SK-N-SH (cell line): Measurements from ENCODE around the gene ZCCHC3. TPM values are rescaled to one million over a fixed set of nuclear protein-coding genes. Genes with fewer than 3 reads are reported as not detected.

Source experiments
- CTCF ChIA-PET: fragments of 300-600, 350-600 bp; formaldehyde crosslinking; extraction: SDS; loops from one replicate; lab custom pipeline; 2021; lab: Yijun Ruan, JAX
- POLR2A ChIA-PET: fragments of 350-600 bp; sonication (Branson Sonifier 250); formaldehyde crosslinking; extraction: SDS; loops from one replicate; lab custom pipeline; 2020; ENCODE audit warnings: antibody characterized with exemption, inconsistent platforms; lab: Yijun Ruan, JAX
- DNase-seq: peaks from one replicate; pipeline ENCODE4 v3.0.0; 2012
- H2AFZ ChIP-seq: fragments of 200-600 bp; sonication (generic); 2 replicates; pipeline ENCODE4 v1.8.1; 2016; ENCODE audit warnings: antibody characterized with exemption, mild to moderate bottlenecking, low read depth
- H3F3A ChIP-seq: fragments of 200-600 bp; sonication (generic); replicated peaks from 2 replicates; pipeline ENCODE3; 2016; ENCODE audit warnings: antibody characterized with exemption, mild to moderate bottlenecking; ENCODE audit not compliant: insufficient read depth
- H3K27ac ChIP-seq, 2 experiments: fragments of 200-500 bp in 1 of 2; fragments of 200-600 bp in 1 of 2; sonication (Bioruptor generic) in 1 of 2; sonication (generic), shearing (Covaris generic) in 1 of 2; 2 replicates each; pipeline versions ENCODE4 v1.5.1 to v1.6.1; 2014 to 2016; ENCODE audit warnings: low read depth in 2 of 2, inconsistent platforms in 1 of 2, low read length in 1 of 2, mild to moderate bottlenecking in 1 of 2, mixed read lengths in 1 of 2
- H3K27me3 ChIP-seq: fragments of 200-600 bp; sonication (generic), shearing (Covaris generic); 2 replicates; pipeline ENCODE4 v1.6.1; 2016; ENCODE audit warnings: mixed run types; ENCODE audit not compliant: insufficient read depth
- H3K36me3 ChIP-seq, 2 experiments: fragments of 200-500 bp in 1 of 2; fragments of 200-600 bp in 1 of 2; sonication (Bioruptor generic) in 1 of 2; sonication (generic) in 1 of 2; replicated peaks in 1 of 2; 2 replicates each; pipeline versions ENCODE3 to v1.5.1; 2014 to 2016; ENCODE audit warnings: low read length in 1 of 2, mild to moderate bottlenecking in 1 of 2; ENCODE audit not compliant: insufficient read depth in 2 of 2, control insufficient read depth in 1 of 2
- H3K4me1 ChIP-seq, 2 experiments: fragments of 200-500 bp in 1 of 2; fragments of 200-600 bp in 1 of 2; sonication (Bioruptor generic) in 1 of 2; sonication (generic), shearing (Covaris generic) in 1 of 2; 2 replicates each; pipeline versions ENCODE4 v1.5.1 to v1.6.1; 2014 to 2016; ENCODE audit warnings: low read depth in 1 of 2, low read length in 1 of 2, mixed run types in 1 of 2; ENCODE audit not compliant: insufficient read depth in 2 of 2, control insufficient read depth in 1 of 2
- H3K4me2 ChIP-seq: fragments of 200-600 bp; sonication (generic), shearing (Covaris generic); 2 replicates; pipeline ENCODE4 v1.6.1; 2017; ENCODE audit warnings: mixed run types
- H3K4me3 ChIP-seq, 2 experiments: fragments of 200-500 bp in 1 of 2; fragments of 200-600 bp in 1 of 2; sonication (Bioruptor generic) in 1 of 2; sonication (generic), shearing (Covaris generic) in 1 of 2; 2 replicates each; pipeline versions ENCODE4 v1.5.1 to v1.8.1; 2014 to 2016; ENCODE audit warnings: low read depth in 2 of 2, inconsistent platforms in 1 of 2, low read length in 1 of 2, mild to moderate bottlenecking in 1 of 2, mixed read lengths in 1 of 2, moderate library complexity in 1 of 2
- H3K79me2 ChIP-seq: fragments of 200-600 bp; sonication (generic); 2 replicates; pipeline ENCODE4 v1.8.1; 2017; ENCODE audit warnings: mild to moderate bottlenecking; ENCODE audit not compliant: insufficient read depth
- H3K9ac ChIP-seq: fragments of 200-600 bp; sonication (generic); 2 replicates; pipeline ENCODE4 v1.6.1; 2017; ENCODE audit warnings: mixed run types
- H3K9me2 ChIP-seq: fragments of 200-600 bp; sonication (generic); 2 replicates; pipeline ENCODE4 v1.6.1; 2017; ENCODE audit warnings: mixed run types
- H3K9me3 ChIP-seq: fragments of 200-600 bp; sonication (generic); 2 replicates; pipeline ENCODE4 v1.6.1; 2017; ENCODE audit warnings: mixed run types, mild to moderate bottlenecking, moderate library complexity
- H4K20me1 ChIP-seq: fragments of 200-600 bp; sonication (generic); 2 replicates; pipeline ENCODE4 v1.6.1; 2017; ENCODE audit warnings: mild to moderate bottlenecking, mixed run types; ENCODE audit not compliant: insufficient read depth
- CHD2 ChIP-seq: fragments of 150-350 bp; IDR thresholded peaks from 2 replicates; pipeline ENCODE4 v1.6.1; 2018; ENCODE audit warnings: low read length; ENCODE audit not compliant: partially characterized antibody
- CTCF ChIP-seq: fragments of 200-600 bp; sonication (generic); IDR thresholded peaks from 2 replicates; pipeline ENCODE4 v1.6.1; 2017; ENCODE audit warnings: antibody characterized with exemption, mild to moderate bottlenecking, moderate library complexity
- ELF1 ChIP-seq: IDR thresholded peaks from 2 replicates; pipeline ENCODE4 v1.4.0; 2012
- EZH2phosphoT487 ChIP-seq: fragments of 200-600 bp; sonication (generic); IDR thresholded peaks from 2 replicates; pipeline ENCODE4 v1.6.1; 2017; ENCODE audit warnings: low read depth, mixed run types, mild to moderate bottlenecking, antibody characterized with exemption, moderate library complexity, borderline replicate concordance
- FOSL2 ChIP-seq: IDR thresholded peaks from 2 replicates; pipeline ENCODE4 v1.4.0; 2012; ENCODE audit warnings: low read depth, mild to moderate bottlenecking, moderate library complexity, borderline replicate concordance
- FOXM1 ChIP-seq: IDR thresholded peaks from 2 replicates; pipeline ENCODE4 v1.4.0; 2012; ENCODE audit warnings: low read depth, mild to moderate bottlenecking
- GATA2 ChIP-seq: sonication (generic); formaldehyde crosslinking; IDR thresholded peaks from 2 replicates; pipeline ENCODE4 v1.5.0; 2020; ENCODE audit warnings: mild to moderate bottlenecking, missing genetic modification reagents
- MEF2A ChIP-seq: IDR thresholded peaks from 2 replicates; pipeline ENCODE4 v1.4.0; 2012; ENCODE audit warnings: low read depth, borderline replicate concordance
- NFIC ChIP-seq: IDR thresholded peaks from 2 replicates; pipeline ENCODE4 v1.4.0; 2012; ENCODE audit warnings: borderline replicate concordance
- NRF1 ChIP-seq: IDR thresholded peaks from 2 replicates; pipeline ENCODE4 v1.6.1; 2012; ENCODE audit warnings: low read depth, mild to moderate bottlenecking, low read length
- RAD21 ChIP-seq: IDR thresholded peaks from 2 replicates; pipeline ENCODE4 v1.6.1; 2012; ENCODE audit warnings: mild to moderate bottlenecking, low read length
- RCOR1 ChIP-seq: fragments of 150-350 bp; IDR thresholded peaks from 2 replicates; pipeline ENCODE4 v1.6.1; 2017; ENCODE audit warnings: antibody characterized with exemption, low read length
- RXRA ChIP-seq: IDR thresholded peaks from 2 replicates; pipeline ENCODE4 v1.4.0; 2012; ENCODE audit warnings: low read depth, mild to moderate bottlenecking, borderline replicate concordance
- SIN3A ChIP-seq: IDR thresholded peaks from 2 replicates; pipeline ENCODE4 v1.6.1; 2012; ENCODE audit warnings: low read depth, mild to moderate bottlenecking, low read length, moderate library complexity, borderline replicate concordance
- TEAD4 ChIP-seq: IDR thresholded peaks from 2 replicates; pipeline ENCODE4 v1.4.0; 2012; ENCODE audit warnings: mild to moderate bottlenecking, borderline replicate concordance; ENCODE audit not compliant: insufficient read depth
- YY1 ChIP-seq: IDR thresholded peaks from 2 replicates; pipeline ENCODE4 v1.4.0; 2012; ENCODE audit warnings: low read depth, mild to moderate bottlenecking
- WGBS: methylation state at CpG from one replicate; pipeline ENCODE4 v1.1.6; 2017; ENCODE audit warnings: low lambda C conversion rate; 5-methylcytosine and 5-hydroxymethylcytosine counted together
- polyA plus RNA-seq, 3 experiments: library from polyadenylated mRNA; depleted of rRNA; stranded (reverse); fragments of >200 nt; gene quantifications; 2 replicates each; pipeline ENCODE4 v1.2.3, GENCODE V29; 2012
- TF ChIP-seq, protein P1 (sequence below): fragments of 150-350 bp; IDR thresholded peaks from 2 replicates; pipeline ENCODE4 v1.6.1; 2017; ENCODE audit warnings: antibody characterized with exemption, low read length, low read depth, borderline replicate concordance
- TF ChIP-seq, protein P2 (sequence below): IDR thresholded peaks from 2 replicates; pipeline ENCODE4 v1.4.0; 2012; ENCODE audit warnings: low read depth, borderline replicate concordance
- TF ChIP-seq, protein P3 (sequence below): fragments of 150-350 bp; IDR thresholded peaks from 2 replicates; pipeline ENCODE4 v1.6.1; 2016; ENCODE audit warnings: mild to moderate bottlenecking, low read depth, low read length

ZCCHC3 gene
- polyA plus RNA-seq, 1 of the 3 experiments (the other 2 are of a cell fraction): 9.5 TPM

- H3F3A ChIP-seq: no peaks in the 10 kb centered on the region
- no peak for TF ChIP-seq CTCF
- TF ChIP-seq RXRA: no peak
- TF ChIP-seq SIN3A: no peak
- TF ChIP-seq TEAD4: no peak
- no peak for TF ChIP-seq FOSL2
- no peak for TF ChIP-seq ELF1
- no peak for TF ChIP-seq FOXM1
- TF ChIP-seq, protein P1, sequence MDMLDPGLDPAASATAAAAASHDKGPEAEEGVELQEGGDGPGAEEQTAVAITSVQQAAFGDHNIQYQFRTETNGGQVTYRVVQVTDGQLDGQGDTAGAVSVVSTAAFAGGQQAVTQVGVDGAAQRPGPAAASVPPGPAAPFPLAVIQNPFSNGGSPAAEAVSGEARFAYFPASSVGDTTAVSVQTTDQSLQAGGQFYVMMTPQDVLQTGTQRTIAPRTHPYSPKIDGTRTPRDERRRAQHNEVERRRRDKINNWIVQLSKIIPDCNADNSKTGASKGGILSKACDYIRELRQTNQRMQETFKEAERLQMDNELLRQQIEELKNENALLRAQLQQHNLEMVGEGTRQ: no peak
- no peak for TF ChIP-seq MEF2A
- TF ChIP-seq EZH2phosphoT487: no peak
- TF ChIP-seq, protein P2, sequence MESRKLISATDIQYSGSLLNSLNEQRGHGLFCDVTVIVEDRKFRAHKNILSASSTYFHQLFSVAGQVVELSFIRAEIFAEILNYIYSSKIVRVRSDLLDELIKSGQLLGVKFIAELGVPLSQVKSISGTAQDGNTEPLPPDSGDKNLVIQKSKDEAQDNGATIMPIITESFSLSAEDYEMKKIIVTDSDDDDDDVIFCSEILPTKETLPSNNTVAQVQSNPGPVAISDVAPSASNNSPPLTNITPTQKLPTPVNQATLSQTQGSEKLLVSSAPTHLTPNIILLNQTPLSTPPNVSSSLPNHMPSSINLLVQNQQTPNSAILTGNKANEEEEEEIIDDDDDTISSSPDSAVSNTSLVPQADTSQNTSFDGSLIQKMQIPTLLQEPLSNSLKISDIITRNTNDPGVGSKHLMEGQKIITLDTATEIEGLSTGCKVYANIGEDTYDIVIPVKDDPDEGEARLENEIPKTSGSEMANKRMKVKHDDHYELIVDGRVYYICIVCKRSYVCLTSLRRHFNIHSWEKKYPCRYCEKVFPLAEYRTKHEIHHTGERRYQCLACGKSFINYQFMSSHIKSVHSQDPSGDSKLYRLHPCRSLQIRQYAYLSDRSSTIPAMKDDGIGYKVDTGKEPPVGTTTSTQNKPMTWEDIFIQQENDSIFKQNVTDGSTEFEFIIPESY: no peak
- TF ChIP-seq CHD2: no peak
- ChIA-PET CTCF (interaction anchor here (1.3 to 1.6 kb wide), 3 partner anchors 29 to 132 kb away, joined by 3 to 5 read pairs (median 4); no protein-coding TSS in a partner anchor), POLR2A (no interaction called here)
- H2AFZ ChIP-seq: no peak overlapping the region
- no peaks in the 10 kb centered on the region for H3K79me2 ChIP-seq
- peaks cover 0 to 2% of the 10 kb centered on the region in 2 experiments for H3K36me3 ChIP-seq
- no peaks in the 10 kb centered on the region for H3K9me2 ChIP-seq
- no peak for DNase-seq
- no peak overlapping the region for H3K4me3 ChIP-seq
- H4K20me1 ChIP-seq: no peaks in the 10 kb centered on the region
- no peak overlapping the region for H3K27ac ChIP-seq
- WGBS: 89% methylated on average over 5 of the region's 5 CpGs
- H3K4me1 ChIP-seq: peaks cover 0 to 3% of the 10 kb centered on the region in 2 experiments; a peak in 1 of 4 replicates
- H3K27me3 ChIP-seq: no peaks in the 10 kb centered on the region
- no peaks in the 10 kb centered on the region for H3K9me3 ChIP-seq
- no peak overlapping the region for H3K9ac ChIP-seq
- no peak overlapping the region for H3K4me2 ChIP-seq
Measured at GRCh38 chr20:270517-270916, 26.9 kb upstream of the ZCCHC3 start.

DNA sequence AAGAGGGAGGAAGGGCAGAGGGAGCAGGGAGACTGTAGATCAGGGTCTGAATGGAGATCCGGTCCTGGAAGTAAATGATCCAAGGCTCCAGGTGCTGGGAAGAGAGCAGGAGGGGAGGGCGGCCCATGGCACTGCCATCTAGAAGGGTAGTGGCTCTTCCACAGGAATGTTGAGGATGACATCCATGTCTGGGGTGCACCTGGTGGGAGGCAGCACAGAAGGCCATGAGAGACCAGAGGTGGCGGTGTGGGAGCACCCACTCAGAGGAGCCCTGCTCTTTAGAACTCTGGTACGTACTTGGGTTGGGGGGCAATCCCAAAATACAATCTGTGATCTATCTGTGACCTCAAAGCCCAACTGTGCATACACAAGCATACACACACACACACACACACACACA lies 26.3 kb upstream of the ZCCHC3 start:
- no peaks in the 10 kb centered on the region for H3K9me2 ChIP-seq
- no peaks in the 10 kb centered on the region for H3F3A ChIP-seq
- CTCF ChIA-PET: interaction anchor here (1.3 kb wide), 1 partner anchor 133 kb away, joined by 3 read pairs; no protein-coding TSS in a partner anchor
- no peak overlapping the region for H2AFZ ChIP-seq
- DNase-seq: no peak
- TF ChIP-seq RCOR1 (no peak), YY1 (no peak), NRF1 (no peak), NFIC (no peak), ELF1 (no peak), GATA2 (CRISPR knock-in tag) (no peak), RAD21 (no peak), SIN3A (no peak), EZH2phosphoT487 (no peak)
- TF ChIP-seq, protein P3, sequence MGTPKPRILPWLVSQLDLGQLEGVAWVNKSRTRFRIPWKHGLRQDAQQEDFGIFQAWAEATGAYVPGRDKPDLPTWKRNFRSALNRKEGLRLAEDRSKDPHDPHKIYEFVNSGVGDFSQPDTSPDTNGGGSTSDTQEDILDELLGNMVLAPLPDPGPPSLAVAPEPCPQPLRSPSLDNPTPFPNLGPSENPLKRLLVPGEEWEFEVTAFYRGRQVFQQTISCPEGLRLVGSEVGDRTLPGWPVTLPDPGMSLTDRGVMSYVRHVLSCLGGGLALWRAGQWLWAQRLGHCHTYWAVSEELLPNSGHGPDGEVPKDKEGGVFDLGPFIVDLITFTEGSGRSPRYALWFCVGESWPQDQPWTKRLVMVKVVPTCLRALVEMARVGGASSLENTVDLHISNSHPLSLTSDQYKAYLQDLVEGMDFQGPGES: no peak
- TF ChIP-seq, protein P2: no peak
- TF ChIP-seq, all 33 proteins: peak for 0
- Histone ChIP-seq H3K27ac (no peak overlapping the region), H3K27me3 (no peaks in the 10 kb centered on the region), H3K9me3 (no peaks in the 10 kb centered on the region), H3K36me3 (peaks cover 0 to 3% of the 10 kb centered on the region in 2 experiments), H3K9ac (no peak overlapping the region), H4K20me1 (no peaks in the 10 kb centered on the region), H3K4me2 (no peak overlapping the region), H3K4me3 (no peak overlapping the region), H3K79me2 (no peaks in the 10 kb centered on the region), H3K4me1 (peaks cover 0 to 3% of the 10 kb centered on the region in 2 experiments; a peak in 1 of 4 replicates)
- 94% methylated on average over 4 of the region's 4 CpGs for WGBS
- POLR2A ChIA-PET: no interaction called here
